ENCODE data around the gene ING3. TPM values are rescaled to one million over a fixed set of nuclear protein-coding genes. Genes with fewer than 3 reads are reported as not detected.
A peak's percentile ranks its signal among the peaks of the same experiment; 100 is the strongest.

The ING3 gene
- total RNA-seq, 3 donors from 2014 or later = 18.2 to 21.7 (median 20.7) TPM

GRCh38 chr7:120927454-120928103 lies 23.0 kb upstream of the ING3 start:
- Histone ChIP-seq H3K36me3 (ENCODE audit: low read depth) (no peaks in the 10 kb centered on the region), H3K9me3 (no peaks in the 10 kb centered on the region), H3K4me3 (no peak overlapping the region), H3K4me1 (ENCODE audit: low read depth) (no peaks in the 10 kb centered on the region)
- no peak for TF ChIP-seq CTCF (IDR thresholded peaks at IDR 0.05)
- ATAC-seq (peak; percentile 41), DNase-seq (no peak)
- intact Hi-C loops (cut with DNase I, micrococcal nuclease) = no loop called here

- Histone ChIP-seq H3K4me3 (no peak overlapping the region), H3K9me3 (no peaks in the 10 kb centered on the region), H3K4me1 (ENCODE audit: low read depth) (no peaks in the 10 kb centered on the region), H3K36me3 (ENCODE audit: low read depth) (no peaks in the 10 kb centered on the region)
- intact Hi-C loops (cut with DNase I, micrococcal nuclease) = no loop called here
- DNase-seq = no peak
- no peak for ATAC-seq
- no peak for TF ChIP-seq CTCF (IDR thresholded peaks at IDR 0.05)
Observed at GRCh38 chr7:120931243-120931642, 19.3 kb upstream of the ING3 start.

- DNase-seq (no peak), ATAC-seq (peak; percentile 52)
- Histone ChIP-seq H3K4me3 (no peak overlapping the region), H3K4me1 (ENCODE audit: low read depth) (no peaks in the 10 kb centered on the region), H3K9me3 (no peaks in the 10 kb centered on the region), H3K36me3 (ENCODE audit: low read depth) (no peaks in the 10 kb centered on the region)
- no peak for TF ChIP-seq CTCF (IDR thresholded peaks at IDR 0.05)
- intact Hi-C loops (cut with DNase I, micrococcal nuclease) = no loop called here
Observed at GRCh38 chr7:120933475-120933874, 17.1 kb upstream of the ING3 start.

- no peaks in the 10 kb centered on the region for H3K36me3 ChIP-seq (ENCODE audit: low read depth)
- H3K4me1 ChIP-seq (ENCODE audit: low read depth) = peaks cover under 1% of the 10 kb centered on the region
- no peaks in the 10 kb centered on the region for H3K9me3 ChIP-seq
- ATAC-seq (no peak), DNase-seq (no peak)
- TF ChIP-seq CTCF (IDR thresholded peaks at IDR 0.05) = no peak
- no peak overlapping the region for H3K4me3 ChIP-seq
- intact Hi-C loops (cut with DNase I, micrococcal nuclease) = loop anchor here in 1 of 2 donors (5.0 kb wide), 1 partner anchor 132 kb away; no protein-coding TSS in a partner anchor
Observed at GRCh38 chr7:120939345-120939744, 11.2 kb upstream of the ING3 start.

- peak; percentile 50 for ATAC-seq
- TF ChIP-seq CTCF (IDR thresholded peaks at IDR 0.05) = no peak
Observed at GRCh38 chr7:120941064-120941463, 9.5 kb upstream of the ING3 start.

More at GRCh38 chr7:120941064-120941463, 9.5 kb upstream of the ING3 start:
- Histone ChIP-seq H3K36me3 (ENCODE audit: low read depth) (no peaks in the 10 kb centered on the region), H3K4me3 (no peak overlapping the region), H3K4me1 (ENCODE audit: low read depth) (peaks cover 10% of the 10 kb centered on the region), H3K9me3 (no peaks in the 10 kb centered on the region)
- intact Hi-C loops (cut with DNase I, micrococcal nuclease) = loop anchor here in 1 of 2 donors (5.0 kb wide), 2 partner anchors 84 to 134 kb away; partner anchors contain the start of gene TSPAN12
- DNase-seq = no peak
